HCT116 (cell line): ENCODE results near the gene DENND6A. TPM values are rescaled to one million over a fixed set of nuclear protein-coding genes. Genes with fewer than 3 reads are reported as not detected.

Experiments
- ATAC-seq: fragments of 200-7000 bp; cut with Tn5 transposase; 2 replicates; pipeline ENCODE4 v1.9.1; 2020; ENCODE audit warnings: mild to moderate bottlenecking, moderate library complexity
- BruUV-seq: library from RNA; stranded (reverse); fragments of 400-500 nt; replicated peaks from 2 replicates; lab custom pipeline; 2021; lab: Mats Ljungman, UMichigan
- CTCF ChIA-PET: fragments of 300-600 bp; sonication (Branson Sonifier 250); formaldehyde crosslinking; loops from one replicate; lab custom pipeline; 2021; ENCODE audit warnings: antibody characterized with exemption; lab: Charles Lee
- POLR2A ChIA-PET: fragments of 300-600, 350-600 bp; sonication (Branson Sonifier 250); formaldehyde crosslinking; loops from one replicate; lab custom pipeline; 2021; ENCODE audit warnings: antibody characterized with exemption; lab: Charles Lee
- RAD21 ChIA-PET, 2 experiments: fragments of 300-600 bp; sonication (Branson Sonifier 250); formaldehyde crosslinking; loops; one replicate each; lab custom pipeline; 2023; ENCODE audit warnings: low total read pairs in 2 of 2; ENCODE audit not compliant: uncharacterized antibody in 2 of 2, unreplicated experiment in 2 of 2, low non-redundant PET in 1 of 2; lab: Charles Lee
- DNase-seq: peaks from one replicate; pipeline ENCODE4 v3.0.0-alpha.2; 2010; ENCODE audit warnings: low read depth, low spot score
- H2AFZ ChIP-seq: fragments of 200-600 bp; shearing (Covaris generic), sonication (generic); 2 replicates; pipeline ENCODE4 v1.6.1; 2017; ENCODE audit warnings: low read depth, mixed run types, mixed read lengths, antibody characterized with exemption, low read length; ENCODE audit not compliant: poor library complexity, severe bottlenecking
- H3K27ac ChIP-seq: 2 replicates; pipeline ENCODE4 v1.5.1; 2012; ENCODE audit warnings: low read depth, low read length
- H3K27me3 ChIP-seq: fragments of 200-600 bp; sonication (generic); 2 replicates; pipeline ENCODE4 v1.6.1; 2016; ENCODE audit warnings: mixed run types, low read length, mixed read lengths; ENCODE audit not compliant: insufficient read depth
- H3K36me3 ChIP-seq, 2 experiments: fragments of 200-500 bp in 1 of 2; fragments of 200-600 bp in 1 of 2; sonication (Bioruptor generic) in 1 of 2; sonication (generic) in 1 of 2; 2 replicates each; pipeline versions ENCODE4 v1.5.1 to v1.6.1; 2014 to 2016; ENCODE audit warnings: low read length in 2 of 2, inconsistent platforms in 1 of 2, mixed read lengths in 1 of 2, mixed run types in 1 of 2; ENCODE audit not compliant: insufficient read depth in 2 of 2, control insufficient read depth in 1 of 2
- H3K4me1 ChIP-seq, 2 experiments: fragments of 200-600 bp in 1 of 2; sonication (generic) in 1 of 2; 2 replicates each; pipeline versions ENCODE4 v1.5.1 to v1.6.1; 2012 to 2017; ENCODE audit warnings: low read length in 2 of 2, inconsistent platforms in 1 of 2, mild to moderate bottlenecking in 1 of 2, mixed read lengths in 1 of 2, mixed run types in 1 of 2, moderate library complexity in 1 of 2; ENCODE audit not compliant: insufficient read depth in 2 of 2, control insufficient read depth in 1 of 2
- H3K4me2 ChIP-seq: fragments of 200-600 bp; sonication (generic); 2 replicates; pipeline ENCODE4 v1.6.1; 2017; ENCODE audit warnings: mixed run types, low read length, mixed read lengths
- H3K4me3 ChIP-seq, 2 experiments: fragments of 200-600 bp in 1 of 2; sonication (generic) in 1 of 2; replicated peaks in 1 of 2; 2 replicates each; pipeline ENCODE4 v1.5.1; 2011 to 2016; ENCODE audit warnings: low read length in 2 of 2, control low read depth in 1 of 2, low read depth in 1 of 2, mild to moderate bottlenecking in 1 of 2, mixed read lengths in 1 of 2, mixed run types in 1 of 2
- H3K79me2 ChIP-seq: fragments of 200-600 bp; sonication (generic); 2 replicates; pipeline ENCODE4 v1.6.1; 2017; ENCODE audit warnings: mild to moderate bottlenecking, mixed run types, low read length, moderate library complexity, mixed read lengths; ENCODE audit not compliant: insufficient read depth
- H3K9ac ChIP-seq: fragments of 200-600 bp; sonication (generic); 2 replicates; pipeline ENCODE4 v1.6.1; 2016; ENCODE audit warnings: low read length, mixed read lengths
- H3K9me2 ChIP-seq: fragments of 200-600 bp; sonication (generic), shearing (Covaris generic); 2 replicates; pipeline ENCODE4 v1.6.1; 2017; ENCODE audit warnings: mixed run types, mild to moderate bottlenecking, moderate library complexity; ENCODE audit not compliant: insufficient read depth
- H3K9me3 ChIP-seq, 2 experiments: fragments of 200-500 bp in 1 of 2; fragments of 200-600 bp in 1 of 2; sonication (Bioruptor generic) in 1 of 2; sonication (generic) in 1 of 2; 2 replicates each; pipeline ENCODE4 v1.6.1; 2014 to 2017; ENCODE audit warnings: low read length in 2 of 2, mixed read lengths in 2 of 2, inconsistent platforms in 1 of 2, low read depth in 1 of 2, mild to moderate bottlenecking in 1 of 2, mixed run types in 1 of 2, moderate library complexity in 1 of 2; ENCODE audit not compliant: control insufficient read depth in 1 of 2, insufficient read depth in 1 of 2
- H4K20me1 ChIP-seq: fragments of 200-600 bp; sonication (generic), shearing (Covaris generic); 2 replicates; pipeline ENCODE4 v1.6.1; 2017; ENCODE audit warnings: mixed run types, mild to moderate bottlenecking, moderate library complexity; ENCODE audit not compliant: insufficient read depth
- CEBPB ChIP-seq: IDR thresholded peaks from 2 replicates; pipeline ENCODE4 v1.6.1; 2012; ENCODE audit warnings: low read depth
- ELF1 ChIP-seq: IDR thresholded peaks from 2 replicates; pipeline ENCODE4 v1.6.1; 2012; ENCODE audit warnings: low read depth, borderline replicate concordance
- FOSL1 ChIP-seq: IDR thresholded peaks from 2 replicates; pipeline ENCODE4 v1.6.1; 2012; ENCODE audit warnings: low read depth
- JUND ChIP-seq: IDR thresholded peaks from 2 replicates; pipeline ENCODE4 v1.6.1; 2012
- POLR2A ChIP-seq: IDR thresholded peaks from 2 replicates; pipeline ENCODE4 v1.7.0; 2011; ENCODE audit warnings: borderline replicate concordance; ENCODE audit not compliant: insufficient read depth, insufficient read length; ENCODE audit errors: extremely low read depth
- RAD21 ChIP-seq: IDR thresholded peaks from 2 replicates; pipeline ENCODE4 v1.6.1; 2012; ENCODE audit warnings: low read depth, mild to moderate bottlenecking
- SIN3A ChIP-seq: IDR thresholded peaks from 2 replicates; pipeline ENCODE4 v1.6.1; 2012; ENCODE audit warnings: low read depth
- ZFX ChIP-seq: fragments of 450-650 bp; IDR thresholded peaks from 2 replicates; pipeline ENCODE4 v1.6.1; 2017
- ZNF274 ChIP-seq: fragments of 200-500 bp; sonication (Bioruptor generic); IDR thresholded peaks from 2 replicates; pipeline ENCODE4 v1.6.1; 2014; ENCODE audit warnings: mild to moderate bottlenecking, low read depth, low read length, inconsistent platforms
- intact Hi-C: fragments of 100-400 bp; cut with micrococcal nuclease; formaldehyde crosslinking; loops from 2 replicates; pipeline ENCODE4 v1.10.0; 2022
- total RNA-seq: library from RNA; stranded (reverse); gene quantifications from one replicate; pipeline ENCODE4 v1.2.1, GENCODE V29; 2021; ENCODE audit not compliant: unreplicated experiment
- TF ChIP-seq, protein P1 (sequence below), 3 experiments: fragments of 200-600 bp in 1 of 3; sonication (generic) in 1 of 3; IDR thresholded peaks in 2 of 3; conservative IDR thresholded peaks in 1 of 3; 2 replicates each; pipeline ENCODE4 v1.5.1; 2012 to 2017; ENCODE audit warnings: low read depth in 2 of 3, low read length in 2 of 3, antibody characterized with exemption in 1 of 3, borderline replicate concordance in 1 of 3, control low read depth in 1 of 3, mild to moderate bottlenecking in 1 of 3, mixed read lengths in 1 of 3, mixed run types in 1 of 3, moderate library complexity in 1 of 3; ENCODE audit not compliant: insufficient read depth in 1 of 3
- TF ChIP-seq, protein P2 (sequence below): IDR thresholded peaks from 2 replicates; pipeline ENCODE4 v1.6.1; 2012
- TF ChIP-seq, protein P3 (sequence below): IDR thresholded peaks from 2 replicates; pipeline ENCODE4 v1.6.1; 2011; ENCODE audit warnings: mild to moderate bottlenecking, low read length, moderate library complexity; ENCODE audit not compliant: insufficient replicate concordance; ENCODE audit errors: extremely low read depth
- TF ChIP-seq, protein P4 (sequence below): IDR thresholded peaks from 2 replicates; pipeline ENCODE4 v1.6.1; 2012; ENCODE audit warnings: low read depth

DENND6A gene
- total RNA-seq, 1 experiment from 2014 or later: 22.3 TPM

DNA sequence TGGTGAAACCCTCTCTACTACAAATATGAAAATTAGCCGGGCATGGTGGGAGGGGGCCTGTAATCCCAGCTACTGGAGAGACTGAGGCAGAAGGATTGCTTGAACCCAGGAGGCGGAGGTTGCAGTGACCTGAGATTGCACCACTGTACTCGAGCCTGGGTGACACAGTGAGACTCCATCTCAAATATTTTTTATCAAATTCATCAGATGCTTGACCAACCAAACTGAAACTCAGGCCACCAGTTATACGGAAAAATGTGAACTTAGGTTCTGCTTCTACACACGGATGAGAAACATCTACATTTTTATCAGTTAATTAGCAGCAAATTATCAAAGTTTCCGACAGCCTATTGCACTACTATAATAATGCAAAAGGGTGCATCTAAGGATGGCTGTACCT lies 100.6 kb downstream of the DENND6A start:
- ChIA-PET CTCF (no interaction called here), RAD21 (no interaction called here), POLR2A (no interaction called here)
- Histone ChIP-seq H3K9me3 (no peaks in the 10 kb centered on the region), H3K9me2 (no peaks in the 10 kb centered on the region), H3K79me2 (peaks cover 97% of the 10 kb centered on the region), H3K9ac (no peak overlapping the region), H2AFZ (no peak overlapping the region), H3K27ac (no peak overlapping the region), H4K20me1 (peaks cover 8% of the 10 kb centered on the region; the same call in 1 of the 2 replicates), H3K4me1 (peaks cover 5 to 11% of the 10 kb centered on the region in 2 experiments; a peak in 3 of 4 replicates), H3K27me3 (no peaks in the 10 kb centered on the region), H3K4me3 (no peak overlapping the region), H3K36me3 (peaks cover 0 to 2% of the 10 kb centered on the region in 2 experiments; a peak in 3 of 4 replicates), H3K4me2 (no peak overlapping the region)
- DNase-seq (no peak), ATAC-seq (no peak)
- no TSS peak for BruUV-seq
- TF ChIP-seq ELF1 (no peak), CEBPB (no peak), SIN3A (no peak), ZFX (no peak), POLR2A (no peak), RAD21 (no peak), ZNF274 (no peak), JUND (no peak), FOSL1 (no peak)
- TF ChIP-seq, protein P1, sequence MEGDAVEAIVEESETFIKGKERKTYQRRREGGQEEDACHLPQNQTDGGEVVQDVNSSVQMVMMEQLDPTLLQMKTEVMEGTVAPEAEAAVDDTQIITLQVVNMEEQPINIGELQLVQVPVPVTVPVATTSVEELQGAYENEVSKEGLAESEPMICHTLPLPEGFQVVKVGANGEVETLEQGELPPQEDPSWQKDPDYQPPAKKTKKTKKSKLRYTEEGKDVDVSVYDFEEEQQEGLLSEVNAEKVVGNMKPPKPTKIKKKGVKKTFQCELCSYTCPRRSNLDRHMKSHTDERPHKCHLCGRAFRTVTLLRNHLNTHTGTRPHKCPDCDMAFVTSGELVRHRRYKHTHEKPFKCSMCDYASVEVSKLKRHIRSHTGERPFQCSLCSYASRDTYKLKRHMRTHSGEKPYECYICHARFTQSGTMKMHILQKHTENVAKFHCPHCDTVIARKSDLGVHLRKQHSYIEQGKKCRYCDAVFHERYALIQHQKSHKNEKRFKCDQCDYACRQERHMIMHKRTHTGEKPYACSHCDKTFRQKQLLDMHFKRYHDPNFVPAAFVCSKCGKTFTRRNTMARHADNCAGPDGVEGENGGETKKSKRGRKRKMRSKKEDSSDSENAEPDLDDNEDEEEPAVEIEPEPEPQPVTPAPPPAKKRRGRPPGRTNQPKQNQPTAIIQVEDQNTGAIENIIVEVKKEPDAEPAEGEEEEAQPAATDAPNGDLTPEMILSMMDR (IDR thresholded peaks at IDR 0.05 in 2 of 3, conservative IDR thresholded peaks at IDR 0.05 in 1 of 3; ENCODE audit: borderline replicate concordance in 1 of 3, insufficient read depth in 1 of 3, low read depth in 2 of 3, low read length in 2 of 3): no peak
- TF ChIP-seq, protein P2, sequence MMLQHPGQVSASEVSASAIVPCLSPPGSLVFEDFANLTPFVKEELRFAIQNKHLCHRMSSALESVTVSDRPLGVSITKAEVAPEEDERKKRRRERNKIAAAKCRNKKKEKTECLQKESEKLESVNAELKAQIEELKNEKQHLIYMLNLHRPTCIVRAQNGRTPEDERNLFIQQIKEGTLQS: no peak
- TF ChIP-seq, protein P3, sequence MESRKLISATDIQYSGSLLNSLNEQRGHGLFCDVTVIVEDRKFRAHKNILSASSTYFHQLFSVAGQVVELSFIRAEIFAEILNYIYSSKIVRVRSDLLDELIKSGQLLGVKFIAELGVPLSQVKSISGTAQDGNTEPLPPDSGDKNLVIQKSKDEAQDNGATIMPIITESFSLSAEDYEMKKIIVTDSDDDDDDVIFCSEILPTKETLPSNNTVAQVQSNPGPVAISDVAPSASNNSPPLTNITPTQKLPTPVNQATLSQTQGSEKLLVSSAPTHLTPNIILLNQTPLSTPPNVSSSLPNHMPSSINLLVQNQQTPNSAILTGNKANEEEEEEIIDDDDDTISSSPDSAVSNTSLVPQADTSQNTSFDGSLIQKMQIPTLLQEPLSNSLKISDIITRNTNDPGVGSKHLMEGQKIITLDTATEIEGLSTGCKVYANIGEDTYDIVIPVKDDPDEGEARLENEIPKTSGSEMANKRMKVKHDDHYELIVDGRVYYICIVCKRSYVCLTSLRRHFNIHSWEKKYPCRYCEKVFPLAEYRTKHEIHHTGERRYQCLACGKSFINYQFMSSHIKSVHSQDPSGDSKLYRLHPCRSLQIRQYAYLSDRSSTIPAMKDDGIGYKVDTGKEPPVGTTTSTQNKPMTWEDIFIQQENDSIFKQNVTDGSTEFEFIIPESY: no peak
- TF ChIP-seq, protein P4, sequence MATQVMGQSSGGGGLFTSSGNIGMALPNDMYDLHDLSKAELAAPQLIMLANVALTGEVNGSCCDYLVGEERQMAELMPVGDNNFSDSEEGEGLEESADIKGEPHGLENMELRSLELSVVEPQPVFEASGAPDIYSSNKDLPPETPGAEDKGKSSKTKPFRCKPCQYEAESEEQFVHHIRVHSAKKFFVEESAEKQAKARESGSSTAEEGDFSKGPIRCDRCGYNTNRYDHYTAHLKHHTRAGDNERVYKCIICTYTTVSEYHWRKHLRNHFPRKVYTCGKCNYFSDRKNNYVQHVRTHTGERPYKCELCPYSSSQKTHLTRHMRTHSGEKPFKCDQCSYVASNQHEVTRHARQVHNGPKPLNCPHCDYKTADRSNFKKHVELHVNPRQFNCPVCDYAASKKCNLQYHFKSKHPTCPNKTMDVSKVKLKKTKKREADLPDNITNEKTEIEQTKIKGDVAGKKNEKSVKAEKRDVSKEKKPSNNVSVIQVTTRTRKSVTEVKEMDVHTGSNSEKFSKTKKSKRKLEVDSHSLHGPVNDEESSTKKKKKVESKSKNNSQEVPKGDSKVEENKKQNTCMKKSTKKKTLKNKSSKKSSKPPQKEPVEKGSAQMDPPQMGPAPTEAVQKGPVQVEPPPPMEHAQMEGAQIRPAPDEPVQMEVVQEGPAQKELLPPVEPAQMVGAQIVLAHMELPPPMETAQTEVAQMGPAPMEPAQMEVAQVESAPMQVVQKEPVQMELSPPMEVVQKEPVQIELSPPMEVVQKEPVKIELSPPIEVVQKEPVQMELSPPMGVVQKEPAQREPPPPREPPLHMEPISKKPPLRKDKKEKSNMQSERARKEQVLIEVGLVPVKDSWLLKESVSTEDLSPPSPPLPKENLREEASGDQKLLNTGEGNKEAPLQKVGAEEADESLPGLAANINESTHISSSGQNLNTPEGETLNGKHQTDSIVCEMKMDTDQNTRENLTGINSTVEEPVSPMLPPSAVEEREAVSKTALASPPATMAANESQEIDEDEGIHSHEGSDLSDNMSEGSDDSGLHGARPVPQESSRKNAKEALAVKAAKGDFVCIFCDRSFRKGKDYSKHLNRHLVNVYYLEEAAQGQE: no peak
- intact Hi-C loops: no loop called here
